ENCODE data around the gene FAM124B. TPM values are rescaled to one million over a fixed set of nuclear protein-coding genes. Genes with fewer than 3 reads are reported as not detected.

The FAM124B gene
- total and polyA plus RNA-seq, 11 donors: 0.34 to 5.1 (median 1.6) TPM

DNA sequence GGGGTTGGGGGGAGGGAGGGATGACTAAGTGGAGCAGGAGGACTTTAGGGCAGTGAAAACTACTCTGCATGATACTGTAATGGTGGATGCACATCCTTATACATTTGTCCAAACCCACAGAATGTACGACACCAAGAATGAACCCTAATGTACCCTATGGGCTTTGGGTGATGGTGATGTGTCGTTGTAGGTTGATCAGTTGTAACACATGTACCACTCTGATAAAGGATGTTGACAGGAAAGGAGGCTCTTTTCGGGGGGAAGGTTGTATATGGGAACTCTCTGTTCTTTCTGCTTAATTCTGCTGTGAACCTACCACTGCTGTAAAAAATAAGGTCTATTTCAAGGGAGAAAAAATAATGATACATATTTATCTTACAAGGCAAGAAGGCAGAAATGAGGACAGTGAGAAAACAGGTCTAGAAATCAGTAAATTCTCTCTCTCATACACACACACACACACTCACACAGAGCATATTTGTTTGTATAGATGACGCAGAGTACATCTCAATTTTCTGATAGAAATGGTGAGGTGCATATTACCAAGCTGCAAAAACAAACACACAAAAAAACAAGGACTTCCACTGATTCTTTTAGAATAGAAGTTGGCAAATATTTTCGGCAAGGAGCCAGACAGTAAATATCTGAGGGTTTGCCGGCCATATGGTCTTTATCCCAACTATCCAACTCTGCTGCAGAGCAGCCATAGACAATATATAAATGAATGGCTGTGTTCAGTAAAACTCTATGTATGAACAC lies 20.2 kb downstream of the FAM124B start:
- no peak overlapping the region for H3K27ac ChIP-seq
- intact Hi-C loops (cut with DNase I): no loop called here
- no peak for DNase-seq
- no peak for ATAC-seq
- no peaks in the 10 kb centered on the region for H3K36me3 ChIP-seq
- H3K4me1 ChIP-seq: peaks cover 0 to 31% (median 7%) of the 10 kb centered on the region in 12 donors
- WGBS, 4 donors: 59 to 68% (median 63%) methylated on average over 6 of the region's 6 CpGs
- TF ChIP-seq POLR2A (IDR thresholded peaks at IDR 0.05) (no peak), CTCF (IDR thresholded peaks at IDR 0.05) (no peak)
- H3K27me3 ChIP-seq: no peaks in the 10 kb centered on the region
- H3K9me3 ChIP-seq: no peaks in the 10 kb centered on the region
- H3K4me3 ChIP-seq: no peak overlapping the region

- DNase-seq (peak in 1 of 5 donors; percentile 54), ATAC-seq (peak in 1 of 4 donors; percentile 28)
- 77 to 83% (median 78%) methylated on average over 1 of the region's 1 CpG; no CpG with 5 or more reads in 1 of the 4 donors for WGBS, 4 donors
- Histone ChIP-seq H3K4me3 (no peak overlapping the region), H3K36me3 (no peaks in the 10 kb centered on the region), H3K4me1 (peaks cover 0 to 34% (median 7%) of the 10 kb centered on the region in 12 donors), H3K27ac (no peak overlapping the region), H3K9me3 (no peaks in the 10 kb centered on the region), H3K27me3 (no peaks in the 10 kb centered on the region)
- intact Hi-C loops (cut with DNase I): loop anchor here in 1 of 10 donors (10.0 kb wide), 1 partner anchor 405 kb away; no protein-coding TSS in a partner anchor
- TF ChIP-seq POLR2A (IDR thresholded peaks at IDR 0.05) (no peak), CTCF (IDR thresholded peaks at IDR 0.05) (no peak)
Measured at GRCh38 chr2:224379986-224380385, 21.9 kb downstream of the FAM124B start.

DNA sequence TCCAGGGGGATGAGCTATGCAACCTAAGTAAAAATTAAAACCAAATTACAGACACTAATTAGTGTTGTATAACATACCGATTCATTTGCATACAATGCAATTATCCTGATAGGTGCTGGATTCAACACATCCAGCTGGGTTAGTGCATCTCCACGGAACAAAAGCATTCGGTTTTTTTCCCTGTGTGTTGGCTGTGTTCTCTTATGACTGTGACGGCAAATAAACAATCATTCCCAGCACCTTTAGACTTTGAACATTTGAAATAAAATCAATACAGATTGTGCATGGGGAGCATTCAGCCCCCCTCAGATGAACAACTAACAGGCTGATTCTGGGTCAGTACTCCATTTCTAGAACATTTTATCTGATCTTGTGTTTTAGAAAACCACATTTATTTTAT lies 22.7 kb downstream of the FAM124B start:
- no peaks in the 10 kb centered on the region for H3K36me3 ChIP-seq

More for the DNA sequence above, 22.7 kb downstream of the FAM124B start:
- Histone ChIP-seq H3K9me3 (no peaks in the 10 kb centered on the region), H3K27ac (no peak overlapping the region), H3K4me3 (no peak overlapping the region), H3K4me1 (peaks cover 0 to 34% (median 7%) of the 10 kb centered on the region in 12 donors), H3K27me3 (no peaks in the 10 kb centered on the region)
- 85 to 95% (median 89%) methylated on average over 4 of the region's 4 CpGs for WGBS, 4 donors
- no peak for ATAC-seq
- intact Hi-C loops (cut with DNase I): loop anchor here in 1 of 10 donors (10.0 kb wide), 1 partner anchor 404 kb away; no protein-coding TSS in a partner anchor
- no peak for DNase-seq
- TF ChIP-seq CTCF (IDR thresholded peaks at IDR 0.05): no peak
- no peak for TF ChIP-seq POLR2A (IDR thresholded peaks at IDR 0.05)

All from heart left ventricle (tissue), 16 donors.